ENCODE data around the gene HGS. TPM values are rescaled to one million over a fixed set of nuclear protein-coding genes. Genes with fewer than 3 reads are reported as not detected.
A peak's percentile ranks its signal among the peaks of the same experiment; 100 is the strongest.

Gene HGS
- total and polyA plus RNA-seq, 2 of the 13 experiments (the other 11 are each of a cell fraction or from before 2014, with no cell fraction given): 73.3 to 78.1 TPM

GRCh38 chr17:81664051-81664470 is 19.8 kb upstream of the HGS start (continued):
- TF ChIP-seq AKAP8 (CRISPR knock-in tag; IDR thresholded peaks at IDR 0.05) (peak; percentile 27; the same call in 1 of the 2 replicates), REXO4 (CRISPR knock-in tag; IDR thresholded peaks at IDR 0.05; ENCODE audit: borderline replicate concordance) (no peak), ZNF333 (CRISPR knock-in tag; IDR thresholded peaks at IDR 0.05; ENCODE audit: borderline replicate concordance) (0 out of 2 replicates have a peak, but pooled peaks have one; percentile 45), ELK4 (CRISPR knock-in tag; IDR thresholded peaks at IDR 0.05; ENCODE audit: borderline replicate concordance) (no peak)

- in situ Hi-C loops (cut with HindIII; ENCODE audit: extremely low pct_ligation_motif_present, low pct_unique_long_range_greater_than_20kb): no loop called here
- peaks cover 30% of the 10 kb centered on the region for H3K79me2 ChIP-seq (ENCODE audit: insufficient read depth, low read length)
- no TSS peak for BruUV-seq (replicated peaks)
- H2AFZ ChIP-seq (ENCODE audit: low read length): no peak overlapping the region
- H3K27me3 ChIP-seq (ENCODE audit: control insufficient read depth in 1 of 2, insufficient read depth in 2 of 2, low read length in 2 of 2): no peaks in the 10 kb centered on the region; a peak in 1 of 5 replicates
- intact Hi-C loops (cut with micrococcal nuclease; ENCODE audit: unreplicated experiment): loop anchor here (2.0 to 5.0 kb wide), 2 partner anchors 29 to 37 kb away; partner anchors contain the start of genes MRPL12, NPLOC4 and TSPAN10
- FAIRE-seq (peak; percentile 60), DNase-seq (ENCODE audit: low spot score) (peak; percentile 47), ATAC-seq (peak; percentile 31)
- peaks cover 9 to 20% of the 10 kb centered on the region in 2 experiments for H3K36me3 ChIP-seq (replicated peaks in 1 of 2; ENCODE audit: control insufficient read depth in 1 of 2, insufficient read depth in 2 of 2, low read length in 2 of 2)
- peak overlapping the region; percentile 86 to 98 (median 96) for H3K4me3 ChIP-seq (replicated peaks in 1 of 3; ENCODE audit: insufficient read depth in 1 of 3, low read depth in 2 of 3, low read length in 3 of 3)
- peak overlapping the region; percentile 81 for H3K27ac ChIP-seq (ENCODE audit: extremely low read length, insufficient read depth, low read length)
- peaks cover 31% of the 10 kb centered on the region for H3K4me1 ChIP-seq (ENCODE audit: insufficient read depth, low read length)
- peak overlapping the region; percentile 92 for H3K4me2 ChIP-seq (ENCODE audit: low read depth, low read length)
- H3K9ac ChIP-seq (ENCODE audit: insufficient read depth, low read depth, low read length): peak overlapping the region; percentile 92
- no peaks in the 10 kb centered on the region for H3K9me3 ChIP-seq (ENCODE audit: low read length)
- WGBS (ENCODE audit: low lambda C conversion rate): 69% methylated on average over 22 of the region's 30 CpGs
- no peaks in the 10 kb centered on the region for H4K20me1 ChIP-seq (ENCODE audit: insufficient read depth, low read length)
- ChIA-PET POLR2A (interaction anchor here (0.6 to 6.3 kb wide), 21 partner anchors 10 to 442 kb away, joined by 3 to 68 read pairs (median 5); partner anchors contain the start of genes ARL16, CEP131, FAAP100 and HGS), CTCF (ENCODE audit: low intra/inter-chr PET ratio, low total read pairs) (no interaction called here)
- TF ChIP-seq ZFP36L2 (CRISPR knock-in tag; IDR thresholded peaks at IDR 0.05) (no peak), SAP130 (CRISPR knock-in tag; IDR thresholded peaks at IDR 0.05; ENCODE audit: low read depth) (peak; percentile 22; the same call in 1 of the 2 replicates), MXD4 (CRISPR knock-in tag; IDR thresholded peaks at IDR 0.05) (0 out of 2 replicates have a peak, but pooled peaks have one; percentile 8), ZNF296 (CRISPR knock-in tag; conservative IDR thresholded peaks at IDR 0.05) (no peak; the same call in 1 of the 2 replicates), ZNF329 (CRISPR knock-in tag; IDR thresholded peaks at IDR 0.05; ENCODE audit: low read depth) (0 out of 2 replicates have a peak, but pooled peaks have one; percentile 44), PAF1 (CRISPR knock-in tag; IDR thresholded peaks at IDR 0.05) (no peak; the same call in 1 of the 2 replicates), RBAK (CRISPR knock-in tag; IDR thresholded peaks at IDR 0.05) (no peak), ATF3 (CRISPR knock-in tag; IDR thresholded peaks at IDR 0.05) (no peak), ZBED4 (CRISPR knock-in tag; IDR thresholded peaks at IDR 0.05; ENCODE audit: borderline replicate concordance) (no peak)
- TF ChIP-seq, protein P1, sequence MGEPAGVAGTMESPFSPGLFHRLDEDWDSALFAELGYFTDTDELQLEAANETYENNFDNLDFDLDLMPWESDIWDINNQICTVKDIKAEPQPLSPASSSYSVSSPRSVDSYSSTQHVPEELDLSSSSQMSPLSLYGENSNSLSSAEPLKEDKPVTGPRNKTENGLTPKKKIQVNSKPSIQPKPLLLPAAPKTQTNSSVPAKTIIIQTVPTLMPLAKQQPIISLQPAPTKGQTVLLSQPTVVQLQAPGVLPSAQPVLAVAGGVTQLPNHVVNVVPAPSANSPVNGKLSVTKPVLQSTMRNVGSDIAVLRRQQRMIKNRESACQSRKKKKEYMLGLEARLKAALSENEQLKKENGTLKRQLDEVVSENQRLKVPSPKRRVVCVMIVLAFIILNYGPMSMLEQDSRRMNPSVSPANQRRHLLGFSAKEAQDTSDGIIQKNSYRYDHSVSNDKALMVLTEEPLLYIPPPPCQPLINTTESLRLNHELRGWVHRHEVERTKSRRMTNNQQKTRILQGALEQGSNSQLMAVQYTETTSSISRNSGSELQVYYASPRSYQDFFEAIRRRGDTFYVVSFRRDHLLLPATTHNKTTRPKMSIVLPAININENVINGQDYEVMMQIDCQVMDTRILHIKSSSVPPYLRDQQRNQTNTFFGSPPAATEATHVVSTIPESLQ (CRISPR knock-in tag; conservative IDR thresholded peaks at IDR 0.05): no peak
These were observed 18.4 kb upstream of the HGS start for GRCh38 chr17:81665205-81666091.
